WTC11 (cell line): ENCODE measurements around the gene AMIGO3. TPM values are rescaled to one million over a fixed set of nuclear protein-coding genes. Genes with fewer than 3 reads are reported as not detected.

Experiments
- ATAC-seq: fragments of 200-7000 bp; cut with Tn5 transposase; 2 replicates; pipeline ENCODE4 v1.10.0; 2021; ENCODE audit warnings: mild to moderate bottlenecking, moderate library complexity
- CTCF ChIA-PET: fragments of 300-600 bp; sonication (Branson Sonifier 250); formaldehyde crosslinking; loops from one replicate; lab custom pipeline; 2021; ENCODE audit warnings: antibody characterized with exemption; lab: Charles Lee
- POLR2A ChIA-PET: fragments of 350-600 bp; sonication (Branson Sonifier 250); formaldehyde crosslinking; loops from one replicate; lab custom pipeline; 2021; ENCODE audit warnings: antibody characterized with exemption; lab: Charles Lee
- DNase-seq: peaks from one replicate; pipeline ENCODE4 v3.0.0; 2021; ENCODE audit warnings: low spot score
- H3K27ac Mint-ChIP-seq: 2 replicates; pipeline ENCODE4 v1.8.0; 2021; ENCODE audit warnings: mixed read lengths
- H3K27me3 Mint-ChIP-seq: 2 replicates; pipeline ENCODE4 v1.8.0; 2021; ENCODE audit warnings: low read depth, mild to moderate bottlenecking, moderate library complexity, mixed read lengths
- H3K36me3 Mint-ChIP-seq: 2 replicates; pipeline ENCODE4 v1.8.0; 2021; ENCODE audit warnings: mixed read lengths
- H3K4me1 Mint-ChIP-seq: 2 replicates; pipeline ENCODE4 v1.8.0; 2022; ENCODE audit warnings: mixed read lengths
- H3K4me3 Mint-ChIP-seq: 2 replicates; pipeline ENCODE4 v1.8.0; 2021; ENCODE audit warnings: mild to moderate bottlenecking, moderate library complexity, mixed read lengths
- H3K9me3 Mint-ChIP-seq: 2 replicates; pipeline ENCODE4 v1.8.0; 2021; ENCODE audit warnings: mixed read lengths
- ATF1 ChIP-seq: sonication (generic); formaldehyde crosslinking; IDR thresholded peaks from 2 replicates; pipeline ENCODE4 v1.8.1; 2023; ENCODE audit warnings: mild to moderate bottlenecking, moderate library complexity, missing genetic modification reagents
- GRHL2 ChIP-seq: fragments of 250-450 bp; sonication (Bioruptor Pico); IDR thresholded peaks from 2 replicates; pipeline ENCODE4 v1.8.0; 2022; ENCODE audit warnings: mild to moderate bottlenecking, moderate library complexity; ENCODE audit not compliant: insufficient replicate concordance, severe bottlenecking
- HMGA2 ChIP-seq: fragments of 250-450 bp; sonication (Bioruptor Pico); IDR thresholded peaks from 2 replicates; pipeline ENCODE4 v1.4.0; 2021; ENCODE audit warnings: mild to moderate bottlenecking, moderate library complexity
- IRF2 ChIP-seq: sonication (generic); formaldehyde crosslinking; IDR thresholded peaks from 2 replicates; pipeline ENCODE4 v1.8.0; 2022; ENCODE audit warnings: low read depth, missing genetic modification reagents, borderline replicate concordance
- MYBL2 ChIP-seq: sonication (generic); formaldehyde crosslinking; IDR thresholded peaks from 2 replicates; pipeline ENCODE4 v1.8.1; 2023; ENCODE audit warnings: mild to moderate bottlenecking, moderate library complexity, missing genetic modification reagents
- NR2C2 ChIP-seq: sonication (generic); formaldehyde crosslinking; IDR thresholded peaks from 2 replicates; pipeline ENCODE4 v1.8.0; 2022; ENCODE audit warnings: mild to moderate bottlenecking, missing genetic modification reagents
- RELA ChIP-seq: sonication (generic); formaldehyde crosslinking; IDR thresholded peaks from 2 replicates; pipeline ENCODE4 v1.8.1; 2022; ENCODE audit warnings: missing genetic modification reagents, mild to moderate bottlenecking, borderline replicate concordance
- SP1 ChIP-seq: sonication (generic); formaldehyde crosslinking; conservative IDR thresholded peaks from 2 replicates; pipeline ENCODE4 v1.8.1; 2022; ENCODE audit warnings: missing genetic modification reagents
- ZBTB21 ChIP-seq: sonication (generic); formaldehyde crosslinking; IDR thresholded peaks from 2 replicates; pipeline ENCODE4 v1.8.1; 2023; ENCODE audit warnings: mild to moderate bottlenecking, missing genetic modification reagents, borderline replicate concordance
- ZNF263 ChIP-seq: sonication (generic); formaldehyde crosslinking; IDR thresholded peaks from 2 replicates; pipeline ENCODE4 v1.8.1; 2022; ENCODE audit warnings: low read depth, mild to moderate bottlenecking, moderate library complexity, missing genetic modification reagents
- ZNF396 ChIP-seq: fragments of 250-450 bp; sonication (Bioruptor Pico); IDR thresholded peaks from 2 replicates; pipeline ENCODE4 v1.8.0; 2021; ENCODE audit warnings: mild to moderate bottlenecking, moderate library complexity, borderline replicate concordance
- total RNA-seq: library from RNA; stranded (reverse); gene quantifications from 3 replicates; pipeline ENCODE4 v1.2.3, GENCODE V29; 2021
- TF ChIP-seq, protein P1 (sequence below): fragments of 250-450 bp; sonication (Bioruptor Pico); IDR thresholded peaks from 2 replicates; pipeline ENCODE4 v1.9.0; 2021; ENCODE audit warnings: mild to moderate bottlenecking
- TF ChIP-seq, protein P2 (sequence below): sonication (generic); formaldehyde crosslinking; IDR thresholded peaks from 2 replicates; pipeline ENCODE4 v1.8.1; 2023; ENCODE audit warnings: mild to moderate bottlenecking, moderate library complexity, missing genetic modification reagents
- TF ChIP-seq, protein P3 (sequence below): sonication (generic); formaldehyde crosslinking; IDR thresholded peaks from 2 replicates; pipeline ENCODE4 v1.8.1; 2022; ENCODE audit warnings: mild to moderate bottlenecking, moderate library complexity, missing genetic modification reagents
- TF ChIP-seq, protein P4 (sequence below): sonication (generic); formaldehyde crosslinking; IDR thresholded peaks from 2 replicates; pipeline ENCODE4 v1.8.0; 2022; ENCODE audit warnings: mild to moderate bottlenecking, missing genetic modification reagents
- TF ChIP-seq, protein P5 (sequence below): sonication (generic); formaldehyde crosslinking; IDR thresholded peaks from 2 replicates; pipeline ENCODE4 v1.8.1; 2023; ENCODE audit warnings: mild to moderate bottlenecking, missing genetic modification reagents
- TF ChIP-seq, protein P6 (sequence below): sonication (generic); formaldehyde crosslinking; IDR thresholded peaks from 2 replicates; pipeline ENCODE4 v1.8.1; 2023; ENCODE audit warnings: mild to moderate bottlenecking, missing genetic modification reagents, borderline replicate concordance
- TF ChIP-seq, protein P7 (sequence below): sonication (generic); formaldehyde crosslinking; IDR thresholded peaks from 2 replicates; pipeline ENCODE4 v1.8.0; 2022; ENCODE audit warnings: mild to moderate bottlenecking, missing genetic modification reagents
- TF ChIP-seq, protein P8 (sequence below): sonication (generic); formaldehyde crosslinking; IDR thresholded peaks from 2 replicates; pipeline ENCODE4 v1.8.1; 2023; ENCODE audit warnings: mild to moderate bottlenecking, missing genetic modification reagents, moderate library complexity

Gene AMIGO3
- total RNA-seq, 1 experiment from 2014 or later = 3.9 TPM

DNA sequence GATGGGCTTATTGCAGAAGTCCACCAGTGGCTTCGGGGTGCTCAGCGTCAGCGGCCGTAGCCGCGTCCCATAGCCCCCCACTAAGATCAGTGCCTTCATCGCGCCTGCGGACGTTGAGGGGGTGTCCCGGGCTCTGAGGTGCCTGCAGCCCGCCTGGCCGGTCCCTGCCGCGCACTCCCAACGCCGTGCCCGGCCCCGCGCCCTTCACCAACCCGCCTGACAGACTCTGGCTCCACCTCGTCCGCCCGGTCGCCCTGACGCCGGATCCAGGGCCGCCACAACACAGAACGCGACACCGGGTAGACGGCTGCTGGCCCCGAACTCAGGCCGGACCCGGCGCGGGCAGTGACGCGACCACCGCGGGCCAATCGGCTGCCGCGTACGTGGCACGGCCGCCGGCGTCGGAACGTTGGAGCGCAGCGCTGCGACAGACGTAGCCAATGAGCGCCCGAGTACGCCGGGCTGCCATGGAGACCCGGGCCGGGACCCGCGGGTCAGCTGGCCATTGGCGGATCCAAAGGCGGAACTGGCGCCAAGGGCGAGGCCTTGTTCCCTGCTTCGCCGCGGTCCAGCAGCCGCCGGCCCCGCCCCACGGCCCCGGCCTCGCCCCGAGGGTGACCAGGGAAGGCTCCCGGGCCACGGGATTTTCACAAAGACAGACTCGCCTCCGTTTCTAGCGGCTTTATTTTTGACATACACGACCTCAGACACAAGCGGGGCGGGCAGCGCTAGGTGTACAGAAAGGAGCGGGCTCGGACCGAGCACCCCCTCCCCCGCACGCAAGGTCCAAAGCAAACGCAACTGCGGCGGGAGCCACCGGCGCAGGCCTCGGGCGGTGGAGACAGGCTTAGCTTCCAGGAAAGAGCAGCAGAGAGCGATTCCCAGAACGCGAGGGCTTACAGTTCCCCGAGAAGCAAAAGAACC lies 4.4 kb upstream of the AMIGO3 start, which contains the start of gene GMPPB (continued):
- TF ChIP-seq, protein P1, sequence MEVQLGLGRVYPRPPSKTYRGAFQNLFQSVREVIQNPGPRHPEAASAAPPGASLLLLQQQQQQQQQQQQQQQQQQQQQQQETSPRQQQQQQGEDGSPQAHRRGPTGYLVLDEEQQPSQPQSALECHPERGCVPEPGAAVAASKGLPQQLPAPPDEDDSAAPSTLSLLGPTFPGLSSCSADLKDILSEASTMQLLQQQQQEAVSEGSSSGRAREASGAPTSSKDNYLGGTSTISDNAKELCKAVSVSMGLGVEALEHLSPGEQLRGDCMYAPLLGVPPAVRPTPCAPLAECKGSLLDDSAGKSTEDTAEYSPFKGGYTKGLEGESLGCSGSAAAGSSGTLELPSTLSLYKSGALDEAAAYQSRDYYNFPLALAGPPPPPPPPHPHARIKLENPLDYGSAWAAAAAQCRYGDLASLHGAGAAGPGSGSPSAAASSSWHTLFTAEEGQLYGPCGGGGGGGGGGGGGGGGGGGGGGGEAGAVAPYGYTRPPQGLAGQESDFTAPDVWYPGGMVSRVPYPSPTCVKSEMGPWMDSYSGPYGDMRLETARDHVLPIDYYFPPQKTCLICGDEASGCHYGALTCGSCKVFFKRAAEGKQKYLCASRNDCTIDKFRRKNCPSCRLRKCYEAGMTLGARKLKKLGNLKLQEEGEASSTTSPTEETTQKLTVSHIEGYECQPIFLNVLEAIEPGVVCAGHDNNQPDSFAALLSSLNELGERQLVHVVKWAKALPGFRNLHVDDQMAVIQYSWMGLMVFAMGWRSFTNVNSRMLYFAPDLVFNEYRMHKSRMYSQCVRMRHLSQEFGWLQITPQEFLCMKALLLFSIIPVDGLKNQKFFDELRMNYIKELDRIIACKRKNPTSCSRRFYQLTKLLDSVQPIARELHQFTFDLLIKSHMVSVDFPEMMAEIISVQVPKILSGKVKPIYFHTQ (CRISPR knock-in tag) = no peak
- TF ChIP-seq, protein P2, sequence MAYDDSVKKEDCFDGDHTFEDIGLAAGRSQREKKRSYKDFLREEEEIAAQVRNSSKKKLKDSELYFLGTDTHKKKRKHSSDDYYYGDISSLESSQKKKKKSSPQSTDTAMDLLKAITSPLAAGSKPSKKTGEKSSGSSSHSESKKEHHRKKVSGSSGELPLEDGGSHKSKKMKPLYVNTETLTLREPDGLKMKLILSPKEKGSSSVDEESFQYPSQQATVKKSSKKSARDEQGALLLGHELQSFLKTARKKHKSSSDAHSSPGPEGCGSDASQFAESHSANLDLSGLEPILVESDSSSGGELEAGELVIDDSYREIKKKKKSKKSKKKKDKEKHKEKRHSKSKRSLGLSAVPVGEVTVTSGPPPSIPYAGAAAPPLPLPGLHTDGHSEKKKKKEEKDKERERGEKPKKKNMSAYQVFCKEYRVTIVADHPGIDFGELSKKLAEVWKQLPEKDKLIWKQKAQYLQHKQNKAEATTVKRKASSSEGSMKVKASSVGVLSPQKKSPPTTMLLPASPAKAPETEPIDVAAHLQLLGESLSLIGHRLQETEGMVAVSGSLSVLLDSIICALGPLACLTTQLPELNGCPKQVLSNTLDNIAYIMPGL (CRISPR knock-in tag) = peak; percentile 32; the same call in 1 of the 2 replicates
- no peak for TF ChIP-seq IRF2
- TF ChIP-seq, protein P3, sequence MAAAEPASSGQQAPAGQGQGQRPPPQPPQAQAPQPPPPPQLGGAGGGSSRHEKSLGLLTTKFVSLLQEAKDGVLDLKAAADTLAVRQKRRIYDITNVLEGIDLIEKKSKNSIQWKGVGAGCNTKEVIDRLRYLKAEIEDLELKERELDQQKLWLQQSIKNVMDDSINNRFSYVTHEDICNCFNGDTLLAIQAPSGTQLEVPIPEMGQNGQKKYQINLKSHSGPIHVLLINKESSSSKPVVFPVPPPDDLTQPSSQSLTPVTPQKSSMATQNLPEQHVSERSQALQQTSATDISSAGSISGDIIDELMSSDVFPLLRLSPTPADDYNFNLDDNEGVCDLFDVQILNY (CRISPR knock-in tag) = no peak; the same call in 1 of the 2 replicates
- no peak for TF ChIP-seq ZNF263 (CRISPR knock-in tag)
- peak; percentile 59; the same call in 1 of the 2 replicates for TF ChIP-seq ATF1 (CRISPR knock-in tag)
- TF ChIP-seq, protein P4, sequence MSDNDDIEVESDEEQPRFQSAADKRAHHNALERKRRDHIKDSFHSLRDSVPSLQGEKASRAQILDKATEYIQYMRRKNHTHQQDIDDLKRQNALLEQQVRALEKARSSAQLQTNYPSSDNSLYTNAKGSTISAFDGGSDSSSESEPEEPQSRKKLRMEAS (CRISPR knock-in tag) = peak; percentile 73; the same call in 1 of the 2 replicates
- TF ChIP-seq SP1 (CRISPR knock-in tag) = peak; percentile 78
- TF ChIP-seq, protein P5, sequence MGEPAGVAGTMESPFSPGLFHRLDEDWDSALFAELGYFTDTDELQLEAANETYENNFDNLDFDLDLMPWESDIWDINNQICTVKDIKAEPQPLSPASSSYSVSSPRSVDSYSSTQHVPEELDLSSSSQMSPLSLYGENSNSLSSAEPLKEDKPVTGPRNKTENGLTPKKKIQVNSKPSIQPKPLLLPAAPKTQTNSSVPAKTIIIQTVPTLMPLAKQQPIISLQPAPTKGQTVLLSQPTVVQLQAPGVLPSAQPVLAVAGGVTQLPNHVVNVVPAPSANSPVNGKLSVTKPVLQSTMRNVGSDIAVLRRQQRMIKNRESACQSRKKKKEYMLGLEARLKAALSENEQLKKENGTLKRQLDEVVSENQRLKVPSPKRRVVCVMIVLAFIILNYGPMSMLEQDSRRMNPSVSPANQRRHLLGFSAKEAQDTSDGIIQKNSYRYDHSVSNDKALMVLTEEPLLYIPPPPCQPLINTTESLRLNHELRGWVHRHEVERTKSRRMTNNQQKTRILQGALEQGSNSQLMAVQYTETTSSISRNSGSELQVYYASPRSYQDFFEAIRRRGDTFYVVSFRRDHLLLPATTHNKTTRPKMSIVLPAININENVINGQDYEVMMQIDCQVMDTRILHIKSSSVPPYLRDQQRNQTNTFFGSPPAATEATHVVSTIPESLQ (CRISPR knock-in tag) = no peak; the same call in 1 of the 2 replicates
- TF ChIP-seq MYBL2 (CRISPR knock-in tag) = peak; percentile 76; the same call in 1 of the 2 replicates
- no peak for TF ChIP-seq RELA (CRISPR knock-in tag)
- no peak for TF ChIP-seq ZNF396 (CRISPR knock-in tag)
- no peak for TF ChIP-seq NR2C2
- TF ChIP-seq HMGA2 (CRISPR knock-in tag) = no peak
- TF ChIP-seq GRHL2 (CRISPR knock-in tag) = no peak

DNA sequence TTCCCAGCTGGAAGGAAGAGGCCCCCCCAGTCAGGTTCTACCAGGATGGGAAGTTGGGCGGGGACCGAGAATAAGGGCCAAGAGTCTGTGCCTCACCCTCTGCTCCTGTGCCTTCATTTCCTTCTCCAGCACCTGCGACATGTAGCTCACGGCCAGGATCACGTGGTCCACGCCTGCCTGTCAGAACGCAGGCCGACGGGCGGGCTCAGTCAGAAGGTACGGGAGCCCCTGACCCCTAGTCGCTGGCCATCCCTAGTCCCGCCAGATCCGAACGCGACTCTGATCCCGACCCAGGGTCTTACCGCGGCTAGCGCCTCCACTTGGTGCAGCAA lies 3.8 kb upstream of the AMIGO3 start:
- DNase-seq (peak; percentile 45), ATAC-seq (no peak)

More for the DNA sequence above, 3.8 kb upstream of the AMIGO3 start:
- POLR2A ChIA-PET = interaction anchor here (0.6 kb wide), 1 partner anchor 21 kb away, joined by 3 read pairs; no protein-coding TSS in a partner anchor
- peaks cover 16% of the 10 kb centered on the region for H3K4me1 Mint-ChIP-seq
- TF ChIP-seq, protein P6, sequence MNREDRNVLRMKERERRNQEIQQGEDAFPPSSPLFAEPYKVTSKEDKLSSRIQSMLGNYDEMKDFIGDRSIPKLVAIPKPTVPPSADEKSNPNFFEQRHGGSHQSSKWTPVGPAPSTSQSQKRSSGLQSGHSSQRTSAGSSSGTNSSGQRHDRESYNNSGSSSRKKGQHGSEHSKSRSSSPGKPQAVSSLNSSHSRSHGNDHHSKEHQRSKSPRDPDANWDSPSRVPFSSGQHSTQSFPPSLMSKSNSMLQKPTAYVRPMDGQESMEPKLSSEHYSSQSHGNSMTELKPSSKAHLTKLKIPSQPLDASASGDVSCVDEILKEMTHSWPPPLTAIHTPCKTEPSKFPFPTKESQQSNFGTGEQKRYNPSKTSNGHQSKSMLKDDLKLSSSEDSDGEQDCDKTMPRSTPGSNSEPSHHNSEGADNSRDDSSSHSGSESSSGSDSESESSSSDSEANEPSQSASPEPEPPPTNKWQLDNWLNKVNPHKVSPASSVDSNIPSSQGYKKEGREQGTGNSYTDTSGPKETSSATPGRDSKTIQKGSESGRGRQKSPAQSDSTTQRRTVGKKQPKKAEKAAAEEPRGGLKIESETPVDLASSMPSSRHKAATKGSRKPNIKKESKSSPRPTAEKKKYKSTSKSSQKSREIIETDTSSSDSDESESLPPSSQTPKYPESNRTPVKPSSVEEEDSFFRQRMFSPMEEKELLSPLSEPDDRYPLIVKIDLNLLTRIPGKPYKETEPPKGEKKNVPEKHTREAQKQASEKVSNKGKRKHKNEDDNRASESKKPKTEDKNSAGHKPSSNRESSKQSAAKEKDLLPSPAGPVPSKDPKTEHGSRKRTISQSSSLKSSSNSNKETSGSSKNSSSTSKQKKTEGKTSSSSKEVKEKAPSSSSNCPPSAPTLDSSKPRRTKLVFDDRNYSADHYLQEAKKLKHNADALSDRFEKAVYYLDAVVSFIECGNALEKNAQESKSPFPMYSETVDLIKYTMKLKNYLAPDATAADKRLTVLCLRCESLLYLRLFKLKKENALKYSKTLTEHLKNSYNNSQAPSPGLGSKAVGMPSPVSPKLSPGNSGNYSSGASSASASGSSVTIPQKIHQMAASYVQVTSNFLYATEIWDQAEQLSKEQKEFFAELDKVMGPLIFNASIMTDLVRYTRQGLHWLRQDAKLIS (CRISPR knock-in tag) = 0 out of 2 replicates have a peak, but pooled peaks have one; percentile 56
- no peak; the same call in 1 of the 2 replicates for TF ChIP-seq ZBTB21 (CRISPR knock-in tag)
- TF ChIP-seq, protein P7, sequence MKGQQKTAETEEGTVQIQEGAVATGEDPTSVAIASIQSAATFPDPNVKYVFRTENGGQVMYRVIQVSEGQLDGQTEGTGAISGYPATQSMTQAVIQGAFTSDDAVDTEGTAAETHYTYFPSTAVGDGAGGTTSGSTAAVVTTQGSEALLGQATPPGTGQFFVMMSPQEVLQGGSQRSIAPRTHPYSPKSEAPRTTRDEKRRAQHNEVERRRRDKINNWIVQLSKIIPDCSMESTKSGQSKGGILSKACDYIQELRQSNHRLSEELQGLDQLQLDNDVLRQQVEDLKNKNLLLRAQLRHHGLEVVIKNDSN = peak; percentile 87
- TF ChIP-seq, protein P8, sequence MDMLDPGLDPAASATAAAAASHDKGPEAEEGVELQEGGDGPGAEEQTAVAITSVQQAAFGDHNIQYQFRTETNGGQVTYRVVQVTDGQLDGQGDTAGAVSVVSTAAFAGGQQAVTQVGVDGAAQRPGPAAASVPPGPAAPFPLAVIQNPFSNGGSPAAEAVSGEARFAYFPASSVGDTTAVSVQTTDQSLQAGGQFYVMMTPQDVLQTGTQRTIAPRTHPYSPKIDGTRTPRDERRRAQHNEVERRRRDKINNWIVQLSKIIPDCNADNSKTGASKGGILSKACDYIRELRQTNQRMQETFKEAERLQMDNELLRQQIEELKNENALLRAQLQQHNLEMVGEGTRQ (CRISPR knock-in tag) = peak; percentile 88
- TF ChIP-seq, all 79 proteins: peak for 3
- Mint-ChIP-seq H3K9me3 (no peaks in the 10 kb centered on the region), H3K4me3 (peak overlapping the region; percentile 91), H3K27ac (peak overlapping the region; percentile 82), H3K36me3 (peaks cover 21% of the 10 kb centered on the region), H3K27me3 (no peaks in the 10 kb centered on the region)
- CTCF ChIA-PET = interaction anchor here (0.8 to 2.3 kb wide), 6 partner anchors 20 to 184 kb away, joined by 3 to 10 read pairs (median 5); partner anchors contain the start of gene INKA1
